Mammary epithelial cell (primary cell): ENCODE measurements around the gene GPAM.

Experiments used
- CTCF ChIP-seq, 2 donors: IDR thresholded peaks in 1 of 2; conservative IDR thresholded peaks in 1 of 2; 2 replicates each; pipeline ENCODE4 v1.5.1; 2011 to 2012; ENCODE audit warnings: inconsistent platforms in 2 of 2, low read length in 2 of 2, mild to moderate bottlenecking in 2 of 2, control low read depth in 1 of 2, low read depth in 1 of 2; ENCODE audit not compliant: insufficient read depth in 1 of 2; ENCODE audit errors: extremely low read depth in 1 of 2
- EZH2 ChIP-seq: IDR thresholded peaks from 2 replicates; pipeline ENCODE4 v1.6.1; 2012; ENCODE audit warnings: low read length, inconsistent platforms, borderline replicate concordance

DNA sequence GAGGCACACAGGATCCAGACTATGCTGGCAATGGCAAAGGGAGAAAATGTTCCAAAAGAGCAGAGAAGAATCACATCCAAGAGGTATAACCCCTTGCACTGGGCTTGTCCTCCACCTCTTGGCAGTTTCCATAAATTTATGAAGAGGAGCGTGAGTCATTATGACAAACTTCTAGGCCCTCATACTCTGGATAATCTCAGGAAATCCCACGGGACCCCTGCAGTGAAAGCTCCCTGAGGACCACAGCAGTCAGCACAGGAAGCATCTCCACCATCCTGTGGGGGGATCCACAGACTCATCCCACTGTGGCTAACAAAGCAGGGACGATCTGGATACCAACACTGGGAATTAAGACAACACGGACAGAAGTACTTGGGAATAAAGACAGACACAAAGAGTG, 30.3 kb upstream of the GPAM start:
- TF ChIP-seq CTCF (conservative IDR thresholded peaks at IDR 0.05 in 1 of 2, IDR thresholded peaks at IDR 0.05 in 1 of 2; ENCODE audit: extremely low read depth in 1 of 2, insufficient read depth in 1 of 2, low read depth in 1 of 2, low read length in 2 of 2): no peak
- TF ChIP-seq EZH2: no peak
